AG09309 (cell line): ENCODE data around the gene AIFM1.

ENCODE experiments used
- DNase-seq: peaks from one replicate; pipeline ENCODE4 v3.0.0-alpha.2; 2010; ENCODE audit warnings: low read depth
- H3K4me3 ChIP-seq: 2 replicates; pipeline ENCODE4 v1.5.1; 2011; ENCODE audit warnings: mild to moderate bottlenecking, low read depth, low read length, moderate library complexity; ENCODE audit not compliant: control insufficient read depth
- CTCF ChIP-seq: IDR thresholded peaks from 2 replicates; pipeline ENCODE4 v1.5.1; 2011; ENCODE audit warnings: mild to moderate bottlenecking, low read depth, low read length, inconsistent platforms; ENCODE audit not compliant: insufficient read depth, control insufficient read depth; ENCODE audit errors: missing control alignments

AIFM1 gene

GRCh38 chrX:130095249-130096030 lies 70.2 kb downstream of the AIFM1 start:
- DNase-seq: no peak
- TF ChIP-seq CTCF: no peak
- no peak overlapping the region for H3K4me3 ChIP-seq

GRCh38 chrX:130094696-130095095 lies 70.9 kb downstream of the AIFM1 start:
- no peak for TF ChIP-seq CTCF
- DNase-seq: no peak
- H3K4me3 ChIP-seq: no peak overlapping the region

DNA sequence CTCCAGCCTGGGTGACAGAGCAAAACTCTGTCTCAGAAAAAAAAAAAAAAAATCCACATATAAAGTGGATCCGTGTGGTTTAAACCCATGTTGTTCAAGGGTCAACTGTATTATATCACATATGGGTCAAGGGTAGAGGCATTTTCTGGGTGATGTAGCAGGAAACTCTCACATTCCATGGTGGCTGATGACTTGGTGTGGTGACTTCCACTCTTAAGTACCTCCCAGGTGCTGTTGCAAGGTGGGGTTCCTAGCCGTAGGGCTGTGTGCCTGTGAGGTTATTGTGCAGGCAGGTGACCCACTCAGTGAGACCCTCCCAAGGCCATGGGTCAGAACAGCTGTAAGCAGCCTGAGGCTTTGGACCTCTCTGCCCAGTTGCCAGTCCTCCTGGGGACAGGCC lies 72.4 kb downstream of the AIFM1 start:
- TF ChIP-seq CTCF: no peak
- H3K4me3 ChIP-seq: no peak overlapping the region
- no peak for DNase-seq

GRCh38 chrX:130091980-130092522 lies 73.6 kb downstream of the AIFM1 start:
- DNase-seq: no peak
- TF ChIP-seq CTCF: no peak
- H3K4me3 ChIP-seq: no peak overlapping the region

- no peak for DNase-seq
- TF ChIP-seq CTCF: no peak
These were observed 75.3 kb downstream of the AIFM1 start for GRCh38 chrX:130090364-130090763.

GRCh38 chrX:130086447-130087206 lies 79.0 kb downstream of the AIFM1 start:
- no peak overlapping the region for H3K4me3 ChIP-seq
- no peak for TF ChIP-seq CTCF
- no peak for DNase-seq

More at GRCh38 chrX:130090364-130090763, 75.3 kb downstream of the AIFM1 start:
- no peak overlapping the region for H3K4me3 ChIP-seq
